WTC11 (cell line): ENCODE results near the gene PPP1R12A. TPM values are rescaled to one million over a fixed set of nuclear protein-coding genes. Genes with fewer than 3 reads are reported as not detected.
A peak's percentile ranks its signal among the peaks of the same experiment; 100 is the strongest.

ENCODE experiments used
- ATAC-seq: fragments of 200-7000 bp; cut with Tn5 transposase; 2 replicates; pipeline ENCODE4 v1.10.0; 2021; ENCODE audit warnings: mild to moderate bottlenecking, moderate library complexity
- CTCF ChIA-PET: fragments of 300-600 bp; sonication (Branson Sonifier 250); formaldehyde crosslinking; loops from one replicate; lab custom pipeline; 2021; ENCODE audit warnings: antibody characterized with exemption; lab: Charles Lee
- POLR2A ChIA-PET: fragments of 350-600 bp; sonication (Branson Sonifier 250); formaldehyde crosslinking; loops from one replicate; lab custom pipeline; 2021; ENCODE audit warnings: antibody characterized with exemption; lab: Charles Lee
- DNase-seq: peaks from one replicate; pipeline ENCODE4 v3.0.0; 2021; ENCODE audit warnings: low spot score
- H3K27ac Mint-ChIP-seq: 2 replicates; pipeline ENCODE4 v1.8.0; 2021; ENCODE audit warnings: mixed read lengths
- H3K27me3 Mint-ChIP-seq: 2 replicates; pipeline ENCODE4 v1.8.0; 2021; ENCODE audit warnings: low read depth, mild to moderate bottlenecking, moderate library complexity, mixed read lengths
- H3K36me3 Mint-ChIP-seq: 2 replicates; pipeline ENCODE4 v1.8.0; 2021; ENCODE audit warnings: mixed read lengths
- H3K4me1 Mint-ChIP-seq: 2 replicates; pipeline ENCODE4 v1.8.0; 2022; ENCODE audit warnings: mixed read lengths
- H3K4me3 Mint-ChIP-seq: 2 replicates; pipeline ENCODE4 v1.8.0; 2021; ENCODE audit warnings: mild to moderate bottlenecking, moderate library complexity, mixed read lengths
- H3K9me3 Mint-ChIP-seq: 2 replicates; pipeline ENCODE4 v1.8.0; 2021; ENCODE audit warnings: mixed read lengths
- AFF4 ChIP-seq: sonication (generic); formaldehyde crosslinking; IDR thresholded peaks from 2 replicates; pipeline ENCODE4 v1.8.1; 2023; ENCODE audit warnings: mild to moderate bottlenecking, missing genetic modification reagents, borderline replicate concordance
- AR ChIP-seq: fragments of 250-450 bp; sonication (Bioruptor Pico); IDR thresholded peaks from 2 replicates; pipeline ENCODE4 v1.9.0; 2021; ENCODE audit warnings: mild to moderate bottlenecking
- CDX4 ChIP-seq: fragments of 250-450 bp; sonication (Bioruptor Pico); IDR thresholded peaks from 2 replicates; pipeline ENCODE4 v1.9.0; 2021; ENCODE audit warnings: moderate library complexity, mild to moderate bottlenecking, inconsistent platforms, borderline replicate concordance
- CREM ChIP-seq: sonication (generic); formaldehyde crosslinking; IDR thresholded peaks from 2 replicates; pipeline ENCODE4 v1.8.1; 2022; ENCODE audit warnings: mild to moderate bottlenecking, missing genetic modification reagents, moderate library complexity
- ERG ChIP-seq: fragments of 250-450 bp; sonication (Bioruptor Pico); IDR thresholded peaks from 2 replicates; pipeline ENCODE4 v1.8.0; 2021; ENCODE audit warnings: mild to moderate bottlenecking
- ESRRA ChIP-seq: sonication (generic); formaldehyde crosslinking; IDR thresholded peaks from 2 replicates; pipeline ENCODE4 v1.8.1; 2022; ENCODE audit warnings: mild to moderate bottlenecking, missing genetic modification reagents, borderline replicate concordance
- FOXK1 ChIP-seq: sonication (generic); formaldehyde crosslinking; IDR thresholded peaks from 2 replicates; pipeline ENCODE4 v1.8.0; 2022; ENCODE audit warnings: mild to moderate bottlenecking, moderate library complexity, missing genetic modification reagents
- GABPB1 ChIP-seq: sonication (generic); formaldehyde crosslinking; IDR thresholded peaks from 2 replicates; pipeline ENCODE4 v1.8.1; 2023; ENCODE audit warnings: mild to moderate bottlenecking, missing genetic modification reagents
- HMGA2 ChIP-seq: fragments of 250-450 bp; sonication (Bioruptor Pico); IDR thresholded peaks from 2 replicates; pipeline ENCODE4 v1.4.0; 2021; ENCODE audit warnings: mild to moderate bottlenecking, moderate library complexity
- JAZF1 ChIP-seq: fragments of 250-450 bp; sonication (Bioruptor Pico); IDR thresholded peaks from 2 replicates; pipeline ENCODE4 v1.9.0; 2021; ENCODE audit warnings: moderate library complexity, mild to moderate bottlenecking, inconsistent platforms
- MYBL2 ChIP-seq: sonication (generic); formaldehyde crosslinking; IDR thresholded peaks from 2 replicates; pipeline ENCODE4 v1.8.1; 2023; ENCODE audit warnings: mild to moderate bottlenecking, moderate library complexity, missing genetic modification reagents
- NFYB ChIP-seq: sonication (generic); formaldehyde crosslinking; conservative IDR thresholded peaks from 2 replicates; pipeline ENCODE4 v1.8.0; 2022; ENCODE audit warnings: low read depth, missing genetic modification reagents
- NR3C1 ChIP-seq: sonication (generic); formaldehyde crosslinking; conservative IDR thresholded peaks from 2 replicates; pipeline ENCODE4 v1.8.1; 2023; ENCODE audit warnings: low read depth, mild to moderate bottlenecking, missing genetic modification reagents
- PRRX2 ChIP-seq: fragments of 250-450 bp; sonication (Bioruptor Pico); IDR thresholded peaks from 2 replicates; pipeline ENCODE4 v1.8.0; 2021; ENCODE audit warnings: mild to moderate bottlenecking
- TCF7 ChIP-seq: sonication (generic); formaldehyde crosslinking; IDR thresholded peaks from 2 replicates; pipeline ENCODE4 v1.8.0; 2022; ENCODE audit warnings: mild to moderate bottlenecking, low read depth, missing genetic modification reagents, moderate library complexity
- TEAD1 ChIP-seq: sonication (generic); formaldehyde crosslinking; IDR thresholded peaks from 2 replicates; pipeline ENCODE4 v1.8.0; 2022; ENCODE audit warnings: mild to moderate bottlenecking, missing genetic modification reagents
- ZBTB43 ChIP-seq: sonication (generic); formaldehyde crosslinking; IDR thresholded peaks from 2 replicates; pipeline ENCODE4 v1.8.1; 2023; ENCODE audit warnings: mild to moderate bottlenecking, missing genetic modification reagents
- ZNF232 ChIP-seq: sonication (generic); formaldehyde crosslinking; IDR thresholded peaks from 2 replicates; pipeline ENCODE4 v1.8.0; 2022; ENCODE audit warnings: mild to moderate bottlenecking, missing genetic modification reagents
- ZNF416 ChIP-seq: fragments of 250-450 bp; sonication (Bioruptor Pico); IDR thresholded peaks from 2 replicates; pipeline ENCODE4 v1.9.0; 2021; ENCODE audit warnings: mild to moderate bottlenecking, inconsistent platforms
- ZNF423 ChIP-seq: fragments of 250-450 bp; sonication (Bioruptor Pico); IDR thresholded peaks from 2 replicates; pipeline ENCODE4 v2.1.2; 2022; ENCODE audit warnings: mild to moderate bottlenecking, moderate library complexity
- total RNA-seq: library from RNA; stranded (reverse); gene quantifications from 3 replicates; pipeline ENCODE4 v1.2.3, GENCODE V29; 2021
- TF ChIP-seq, protein P1 (sequence below): fragments of 250-450 bp; sonication (Bioruptor Pico); conservative IDR thresholded peaks from 2 replicates; pipeline ENCODE4 v1.9.0; 2021; ENCODE audit warnings: mild to moderate bottlenecking
- TF ChIP-seq, protein P2 (sequence below): sonication (generic); formaldehyde crosslinking; IDR thresholded peaks from 2 replicates; pipeline ENCODE4 v1.8.0; 2023; ENCODE audit warnings: missing genetic modification reagents

PPP1R12A gene
- total RNA-seq, 1 experiment from 2014 or later = 83.8 TPM

- ATAC-seq = peak; percentile 28; the same call in 1 of the 2 replicates
- no peaks in the 10 kb centered on the region for H3K4me1 Mint-ChIP-seq
- no peak for TF ChIP-seq MYBL2 (CRISPR knock-in tag)
- TF ChIP-seq ESRRA (CRISPR knock-in tag) = no peak
- no peak for TF ChIP-seq AFF4 (CRISPR knock-in tag)
- TF ChIP-seq ERG (CRISPR knock-in tag) = no peak
- no peak for TF ChIP-seq PRRX2 (CRISPR knock-in tag)
- no peak for TF ChIP-seq CREM (CRISPR knock-in tag)
- TF ChIP-seq AR (CRISPR knock-in tag) = no peak
- TF ChIP-seq HMGA2 (CRISPR knock-in tag) = no peak
- no peak for TF ChIP-seq JAZF1 (CRISPR knock-in tag)
- no peak for TF ChIP-seq ZNF416 (CRISPR knock-in tag)
Measured at GRCh38 chr12:79769860-79770485, 164.9 kb downstream of the PPP1R12A start.

DNA sequence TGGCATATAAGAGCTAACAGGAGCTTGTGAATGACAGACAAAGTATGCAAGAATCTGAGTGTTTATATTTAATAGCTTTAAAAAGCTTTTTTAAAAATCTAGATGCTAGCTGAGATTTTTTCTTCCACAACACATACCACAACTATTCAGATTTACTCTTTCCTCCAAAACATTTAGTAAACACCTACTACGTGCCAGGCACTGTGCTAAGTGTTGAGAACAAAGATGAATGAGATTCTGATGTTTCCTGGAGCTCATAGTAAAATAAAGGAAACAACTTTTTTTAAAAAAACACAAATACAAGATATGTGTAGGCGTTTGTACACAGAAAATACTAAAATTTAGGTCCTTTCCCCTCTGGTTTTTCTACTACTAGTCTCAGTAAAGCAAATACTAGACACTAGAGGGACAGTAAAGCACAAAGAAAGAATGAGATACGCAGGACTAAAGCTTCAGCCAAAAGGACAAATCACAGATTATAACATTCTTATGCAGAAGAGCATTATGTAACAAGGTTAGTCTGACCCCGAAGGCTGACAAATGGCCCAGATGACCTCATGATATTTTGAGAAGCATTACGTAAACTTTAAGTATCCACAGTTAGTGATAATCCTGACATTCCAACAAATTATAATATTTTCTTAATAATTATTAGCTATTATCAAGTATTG, 165.6 kb downstream of the PPP1R12A start:
- POLR2A ChIA-PET = no interaction called here
- H3K27me3 Mint-ChIP-seq = no peaks in the 10 kb centered on the region
- ATAC-seq (no peak), DNase-seq (no peak)
- no peaks in the 10 kb centered on the region for H3K9me3 Mint-ChIP-seq
- CTCF ChIA-PET = no interaction called here
- no peaks in the 10 kb centered on the region for H3K36me3 Mint-ChIP-seq
- H3K4me3 Mint-ChIP-seq = no peak overlapping the region
- H3K27ac Mint-ChIP-seq = peak overlapping the region; percentile 51; the same call in 1 of the 2 replicates
- no peaks in the 10 kb centered on the region for H3K4me1 Mint-ChIP-seq
- TF ChIP-seq TEAD1 (CRISPR knock-in tag) (no peak), CDX4 (CRISPR knock-in tag) (no peak), NR3C1 (CRISPR knock-in tag) (no peak), FOXK1 (CRISPR knock-in tag) (no peak), TCF7 (CRISPR knock-in tag) (no peak), GABPB1 (CRISPR knock-in tag) (no peak), ZBTB43 (no peak), NFYB (CRISPR knock-in tag) (no peak), ZNF423 (CRISPR knock-in tag) (no peak), ZNF232 (CRISPR knock-in tag) (no peak)
- TF ChIP-seq, protein P1, sequence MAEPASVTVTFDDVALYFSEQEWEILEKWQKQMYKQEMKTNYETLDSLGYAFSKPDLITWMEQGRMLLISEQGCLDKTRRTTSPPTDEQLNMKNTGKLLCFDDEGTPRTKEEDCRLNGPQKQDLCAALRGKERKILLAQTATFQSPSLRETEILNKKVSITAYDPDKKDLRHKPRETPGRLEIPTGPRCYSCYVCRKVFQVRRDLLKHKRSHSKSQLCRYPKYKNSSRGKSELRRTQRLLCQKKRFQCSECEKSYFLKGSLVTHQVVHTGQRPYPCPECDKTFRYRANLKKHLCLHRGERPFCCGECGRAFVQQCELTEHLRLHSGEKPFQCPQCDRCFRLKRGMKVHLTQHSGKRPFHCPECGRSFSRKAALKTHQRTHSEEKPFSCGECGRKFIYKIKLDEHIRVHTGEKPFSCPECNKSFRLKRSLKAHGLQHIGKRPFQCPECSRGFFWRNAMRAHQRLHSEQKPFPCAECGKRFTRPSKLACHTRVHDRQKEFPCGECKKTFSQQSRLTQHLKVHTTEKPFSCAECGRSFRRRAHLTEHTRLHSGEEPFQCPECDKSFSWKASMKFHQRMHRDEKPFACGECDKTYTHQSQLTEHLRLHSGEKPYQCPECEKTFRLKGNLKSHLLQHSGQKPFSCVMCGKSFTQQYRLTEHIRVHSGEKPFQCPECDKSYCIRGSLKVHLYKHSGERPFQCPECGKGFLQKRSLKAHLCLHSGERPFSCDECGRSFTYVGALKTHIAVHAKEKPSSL (CRISPR knock-in tag) = no peak
- TF ChIP-seq, protein P2, sequence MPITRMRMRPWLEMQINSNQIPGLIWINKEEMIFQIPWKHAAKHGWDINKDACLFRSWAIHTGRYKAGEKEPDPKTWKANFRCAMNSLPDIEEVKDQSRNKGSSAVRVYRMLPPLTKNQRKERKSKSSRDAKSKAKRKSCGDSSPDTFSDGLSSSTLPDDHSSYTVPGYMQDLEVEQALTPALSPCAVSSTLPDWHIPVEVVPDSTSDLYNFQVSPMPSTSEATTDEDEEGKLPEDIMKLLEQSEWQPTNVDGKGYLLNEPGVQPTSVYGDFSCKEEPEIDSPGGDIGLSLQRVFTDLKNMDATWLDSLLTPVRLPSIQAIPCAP (CRISPR knock-in tag) = no peak

More at GRCh38 chr12:79769860-79770485, 164.9 kb downstream of the PPP1R12A start:
- no peak for DNase-seq
- Mint-ChIP-seq H3K27ac (peak overlapping the region; percentile 3; the same call in 1 of the 2 replicates), H3K9me3 (no peaks in the 10 kb centered on the region), H3K27me3 (no peaks in the 10 kb centered on the region), H3K36me3 (no peaks in the 10 kb centered on the region), H3K4me3 (no peak overlapping the region)
- POLR2A ChIA-PET = no interaction called here
- CTCF ChIA-PET = no interaction called here
